ENCODE data around the gene GPD2.

The GPD2 gene

DNA sequence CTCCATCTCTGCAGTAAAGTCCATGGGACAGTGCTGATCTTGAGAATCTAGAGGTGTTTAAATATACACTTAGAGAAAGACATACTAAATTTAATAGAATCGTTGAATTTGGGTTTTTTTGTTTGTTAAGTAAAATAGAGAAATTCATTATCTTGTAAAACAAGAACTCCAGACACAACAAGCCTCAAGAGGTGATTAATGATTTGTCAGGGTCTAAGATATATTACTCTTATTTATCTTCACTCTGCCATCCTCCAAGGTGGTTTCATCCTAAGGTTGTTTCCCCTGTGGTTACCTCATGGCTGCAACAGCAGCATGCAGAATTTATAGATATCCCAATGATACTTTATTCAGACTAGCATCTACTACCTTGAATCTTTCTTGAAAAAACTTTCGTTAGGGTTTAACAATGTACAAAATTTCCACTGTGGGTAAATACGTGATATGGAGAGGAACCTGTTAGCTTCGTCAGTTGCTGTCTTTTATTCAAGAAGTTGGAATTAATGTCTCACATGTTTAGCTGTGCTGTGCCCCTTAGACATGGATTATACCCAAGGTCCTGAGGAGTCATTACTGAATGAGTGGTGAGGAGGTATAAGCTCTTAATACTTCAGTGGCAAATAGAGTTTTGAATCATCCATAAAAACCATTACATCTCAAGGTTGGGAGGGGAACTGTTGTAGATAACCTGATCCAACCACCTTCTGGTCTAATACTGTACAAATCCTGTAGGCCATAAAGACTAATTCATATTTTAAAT is 128.0 kb downstream of the GPD2 start:
- Histone ChIP-seq H3K79me1 (ENCODE audit: low read length) (no peaks in the 10 kb centered on the region), H3K9me3 (ENCODE audit: insufficient read depth, low read depth, low read length) (no peaks in the 10 kb centered on the region), H4K91ac (ENCODE audit: low read depth, low read length) (no peak overlapping the region), H3K36me3 (ENCODE audit: control insufficient read depth in 1 of 2, insufficient read depth in 2 of 2, low read length in 2 of 2) (no peaks in the 10 kb centered on the region), H4K8ac (ENCODE audit: low read depth, low read length) (no peak overlapping the region), H3K79me2 (ENCODE audit: control insufficient read depth, insufficient read depth, low read length, poor library complexity) (no peaks in the 10 kb centered on the region), H4K12ac (ENCODE audit: low read depth, low read length) (no peak overlapping the region), H3K14ac (ENCODE audit: low read length) (no peak overlapping the region), H3K4me2 (ENCODE audit: low read length) (no peak overlapping the region), H2BK120ac (ENCODE audit: insufficient read depth, low read length, poor library complexity) (no peak overlapping the region), H3K18ac (ENCODE audit: low read length) (no peak overlapping the region), H3K27me3 (ENCODE audit: insufficient read depth, low read length) (no peaks in the 10 kb centered on the region), H2AK5ac (ENCODE audit: low read length) (no peak overlapping the region), H2BK5ac (ENCODE audit: low read depth, low read length, poor library complexity) (no peak overlapping the region), H2AFZ (ENCODE audit: insufficient read depth, low read length, poor library complexity) (no peak overlapping the region), H3K9ac (ENCODE audit: low read length) (no peak overlapping the region), H3K27ac (ENCODE audit: low read depth, low read length) (no peak overlapping the region), H3K23ac (ENCODE audit: low read length) (no peak overlapping the region), H3K4me3 (ENCODE audit: low read depth, low read length) (no peak overlapping the region), H3K4ac (ENCODE audit: low read depth, low read length) (no peak overlapping the region), H3K4me1 (ENCODE audit: control insufficient read depth in 1 of 2, insufficient read depth in 2 of 2, low read length in 2 of 2) (no peaks in the 10 kb centered on the region), H2BK12ac (ENCODE audit: low read length) (no peak overlapping the region)
- no CpG with 5 or more reads among the region's 4 CpGs for WGBS (ENCODE audit: extremely low coverage, insufficient coverage, insufficient read length)
- no peak for DNase-seq

GRCh38 chr2:156565066-156565710 is 129.0 kb downstream of the GPD2 start:
- peak in 1 of 2 donors; percentile 5 for DNase-seq
- no peak overlapping the region for H3K18ac ChIP-seq (ENCODE audit: low read length)
- H3K4me2 ChIP-seq (ENCODE audit: low read length): no peak overlapping the region
- no peak overlapping the region for H3K23ac ChIP-seq (ENCODE audit: low read length)
- H2AFZ ChIP-seq (ENCODE audit: insufficient read depth, low read length, poor library complexity): no peak overlapping the region
- no peak overlapping the region for H2AK5ac ChIP-seq (ENCODE audit: low read length)
- H3K9ac ChIP-seq (ENCODE audit: low read length): no peak overlapping the region
- H3K14ac ChIP-seq (ENCODE audit: low read length): no peak overlapping the region
- no peak overlapping the region for H4K91ac ChIP-seq (ENCODE audit: low read depth, low read length)
- H4K12ac ChIP-seq (ENCODE audit: low read depth, low read length): no peak overlapping the region
- no peak overlapping the region for H2BK120ac ChIP-seq (ENCODE audit: insufficient read depth, low read length, poor library complexity)
- H3K9me3 ChIP-seq (ENCODE audit: insufficient read depth, low read depth, low read length): no peaks in the 10 kb centered on the region
- no peak overlapping the region for H2BK12ac ChIP-seq (ENCODE audit: low read length)
- WGBS (ENCODE audit: extremely low coverage, insufficient coverage, insufficient read length): no CpG with 5 or more reads among the region's 5 CpGs
- H3K27me3 ChIP-seq (ENCODE audit: insufficient read depth, low read length): no peaks in the 10 kb centered on the region
- no peak overlapping the region for H3K27ac ChIP-seq (ENCODE audit: low read depth, low read length)
- no peaks in the 10 kb centered on the region for H3K36me3 ChIP-seq (ENCODE audit: control insufficient read depth in 1 of 2, insufficient read depth in 2 of 2, low read length in 2 of 2)
- H2BK5ac ChIP-seq (ENCODE audit: low read depth, low read length, poor library complexity): no peak overlapping the region
- no peaks in the 10 kb centered on the region for H3K79me2 ChIP-seq (ENCODE audit: control insufficient read depth, insufficient read depth, low read length, poor library complexity)
- H3K4me1 ChIP-seq (ENCODE audit: control insufficient read depth in 1 of 2, insufficient read depth in 2 of 2, low read length in 2 of 2): no peaks in the 10 kb centered on the region
- H4K8ac ChIP-seq (ENCODE audit: low read depth, low read length): no peak overlapping the region
- H3K4me3 ChIP-seq (ENCODE audit: low read depth, low read length): no peak overlapping the region
- H3K4ac ChIP-seq (ENCODE audit: low read depth, low read length): no peak overlapping the region
- no peaks in the 10 kb centered on the region for H3K79me1 ChIP-seq (ENCODE audit: low read length)

- Histone ChIP-seq H4K8ac (ENCODE audit: low read depth, low read length) (no peak overlapping the region), H3K9me3 (ENCODE audit: insufficient read depth, low read depth, low read length) (no peaks in the 10 kb centered on the region), H3K4ac (ENCODE audit: low read depth, low read length) (no peak overlapping the region), H2BK12ac (ENCODE audit: low read length) (no peak overlapping the region), H3K9ac (ENCODE audit: low read length) (no peak overlapping the region), H2BK120ac (ENCODE audit: insufficient read depth, low read length, poor library complexity) (no peak overlapping the region), H3K4me2 (ENCODE audit: low read length) (no peak overlapping the region), H3K23ac (ENCODE audit: low read length) (no peak overlapping the region), H3K79me2 (ENCODE audit: control insufficient read depth, insufficient read depth, low read length, poor library complexity) (no peaks in the 10 kb centered on the region), H4K12ac (ENCODE audit: low read depth, low read length) (no peak overlapping the region), H3K79me1 (ENCODE audit: low read length) (no peaks in the 10 kb centered on the region), H4K91ac (ENCODE audit: low read depth, low read length) (no peak overlapping the region), H3K4me1 (ENCODE audit: control insufficient read depth in 1 of 2, insufficient read depth in 2 of 2, low read length in 2 of 2) (no peaks in the 10 kb centered on the region), H3K4me3 (ENCODE audit: low read depth, low read length) (no peak overlapping the region), H3K36me3 (ENCODE audit: control insufficient read depth in 1 of 2, insufficient read depth in 2 of 2, low read length in 2 of 2) (no peaks in the 10 kb centered on the region), H2BK5ac (ENCODE audit: low read depth, low read length, poor library complexity) (no peak overlapping the region), H2AK5ac (ENCODE audit: low read length) (no peak overlapping the region), H2AFZ (ENCODE audit: insufficient read depth, low read length, poor library complexity) (no peak overlapping the region), H3K14ac (ENCODE audit: low read length) (no peak overlapping the region), H3K27me3 (ENCODE audit: insufficient read depth, low read length) (no peaks in the 10 kb centered on the region), H3K18ac (ENCODE audit: low read length) (no peak overlapping the region), H3K27ac (ENCODE audit: low read depth, low read length) (no peak overlapping the region)
- no CpG with 5 or more reads among the region's 2 CpGs for WGBS (ENCODE audit: extremely low coverage, insufficient coverage, insufficient read length)
- no peak for DNase-seq
These were observed 137.5 kb downstream of the GPD2 start for GRCh38 chr2:156573710-156574109.

DNA sequence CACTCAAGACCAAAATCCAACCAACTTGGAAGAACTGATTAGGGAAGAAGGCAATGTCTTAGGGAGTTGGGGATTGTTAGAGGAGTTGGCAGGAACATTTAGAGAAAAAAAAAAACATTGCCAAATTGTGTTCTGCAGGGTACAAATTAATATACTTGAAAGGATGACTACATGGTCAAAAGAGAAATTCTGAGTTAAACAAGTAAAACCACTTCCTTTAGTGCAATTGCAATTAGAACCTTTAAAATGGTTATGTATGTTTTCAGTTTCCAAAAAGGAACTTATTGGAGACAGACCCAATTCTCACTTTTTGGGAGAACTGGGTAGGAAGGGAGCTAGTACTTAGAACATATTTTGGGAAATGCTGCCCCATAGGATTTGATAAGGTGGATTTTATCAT is 137.9 kb downstream of the GPD2 start:
- no peak overlapping the region for H3K27ac ChIP-seq (ENCODE audit: low read depth, low read length)
- no peak overlapping the region for H3K18ac ChIP-seq (ENCODE audit: low read length)
- no peak overlapping the region for H4K91ac ChIP-seq (ENCODE audit: low read depth, low read length)
- no peaks in the 10 kb centered on the region for H3K9me3 ChIP-seq (ENCODE audit: insufficient read depth, low read depth, low read length)
- no peak overlapping the region for H3K4ac ChIP-seq (ENCODE audit: low read depth, low read length)
- H3K27me3 ChIP-seq (ENCODE audit: insufficient read depth, low read length): no peaks in the 10 kb centered on the region
- no peaks in the 10 kb centered on the region for H3K36me3 ChIP-seq (ENCODE audit: control insufficient read depth in 1 of 2, insufficient read depth in 2 of 2, low read length in 2 of 2)
- no peak overlapping the region for H3K4me3 ChIP-seq (ENCODE audit: low read depth, low read length)
- H4K12ac ChIP-seq (ENCODE audit: low read depth, low read length): no peak overlapping the region
- DNase-seq: no peak
- H2AFZ ChIP-seq (ENCODE audit: insufficient read depth, low read length, poor library complexity): no peak overlapping the region
- H2BK120ac ChIP-seq (ENCODE audit: insufficient read depth, low read length, poor library complexity): no peak overlapping the region
- H3K23ac ChIP-seq (ENCODE audit: low read length): no peak overlapping the region
- H3K4me2 ChIP-seq (ENCODE audit: low read length): no peak overlapping the region
- no peak overlapping the region for H2BK12ac ChIP-seq (ENCODE audit: low read length)
- H2AK5ac ChIP-seq (ENCODE audit: low read length): no peak overlapping the region
- no peaks in the 10 kb centered on the region for H3K79me2 ChIP-seq (ENCODE audit: control insufficient read depth, insufficient read depth, low read length, poor library complexity)
- no peaks in the 10 kb centered on the region for H3K79me1 ChIP-seq (ENCODE audit: low read length)
- H2BK5ac ChIP-seq (ENCODE audit: low read depth, low read length, poor library complexity): no peak overlapping the region
- H3K9ac ChIP-seq (ENCODE audit: low read length): no peak overlapping the region
- H3K4me1 ChIP-seq (ENCODE audit: control insufficient read depth in 1 of 2, insufficient read depth in 2 of 2, low read length in 2 of 2): no peaks in the 10 kb centered on the region
- H3K14ac ChIP-seq (ENCODE audit: low read length): no peak overlapping the region
- no peak overlapping the region for H4K8ac ChIP-seq (ENCODE audit: low read depth, low read length)
